ENCODE measurements around the gene LRRTM4.
"Not testable (repeated sequence)": the region's sequence is repeated elsewhere in the genome, so short reads cannot be mapped to it uniquely, and the experiment has no call there.

Gene LRRTM4

DNA sequence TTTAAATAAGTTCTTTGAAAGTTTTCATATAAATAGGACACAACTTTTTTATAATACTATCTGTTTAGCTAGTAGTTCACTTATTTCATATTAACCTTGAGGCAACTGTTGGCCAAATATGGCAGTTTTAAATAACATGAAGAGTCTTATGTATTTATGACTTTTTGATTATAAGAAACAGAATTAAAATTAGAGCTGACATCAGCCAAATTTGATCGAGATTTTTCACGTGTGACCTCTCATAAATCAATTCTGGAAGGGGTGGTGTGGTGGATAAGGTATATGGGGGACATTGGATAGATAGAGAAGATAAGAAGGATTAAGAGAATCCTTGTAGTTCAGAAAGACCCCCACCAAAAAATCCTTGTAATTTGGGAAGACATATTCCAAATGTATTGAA lies 776.6 kb downstream of the LRRTM4 start:
- DNase-seq (ENCODE audit: low read depth) = no peak

DNA sequence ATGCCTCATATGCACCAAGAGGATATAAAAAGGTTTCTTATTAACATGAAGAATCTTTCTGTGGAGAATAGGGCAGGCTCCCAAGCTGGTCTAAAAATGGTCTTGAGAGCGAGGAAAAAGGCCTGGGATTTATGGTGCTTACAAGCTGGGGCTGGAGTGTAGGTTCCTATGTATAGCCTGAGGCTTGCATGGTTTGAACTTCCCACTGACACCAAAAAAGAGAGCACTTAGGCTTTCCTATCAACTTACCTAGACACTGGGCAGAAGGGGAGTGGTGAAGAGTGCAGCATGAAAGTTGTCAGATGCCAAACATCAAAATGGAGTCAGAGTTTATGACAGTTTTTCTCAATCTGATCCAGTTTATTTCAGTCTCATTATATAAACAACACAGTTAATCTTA lies 784.6 kb downstream of the LRRTM4 start:
- no peak for DNase-seq (ENCODE audit: low read depth)

DNA sequence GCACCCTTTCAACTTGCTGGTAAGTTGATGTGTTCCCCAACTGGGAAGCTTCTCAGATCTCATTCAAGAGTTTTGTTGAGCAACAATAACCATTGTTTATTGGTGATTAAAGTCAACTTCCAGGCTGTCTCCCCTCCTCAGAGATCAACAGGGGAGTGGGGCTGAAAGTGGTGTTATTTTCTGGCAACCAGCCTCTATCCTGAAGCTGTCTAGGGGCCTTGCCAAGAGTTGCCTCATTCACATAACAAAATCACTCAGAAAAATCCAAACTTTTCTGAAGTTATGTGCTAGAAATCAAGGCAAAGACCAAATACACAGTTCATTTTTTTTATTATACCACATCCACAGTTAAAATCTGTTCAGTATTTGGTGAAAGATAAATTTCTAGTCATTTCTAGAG lies 788.4 kb downstream of the LRRTM4 start:
- DNase-seq (ENCODE audit: low read depth) = no peak

DNA sequence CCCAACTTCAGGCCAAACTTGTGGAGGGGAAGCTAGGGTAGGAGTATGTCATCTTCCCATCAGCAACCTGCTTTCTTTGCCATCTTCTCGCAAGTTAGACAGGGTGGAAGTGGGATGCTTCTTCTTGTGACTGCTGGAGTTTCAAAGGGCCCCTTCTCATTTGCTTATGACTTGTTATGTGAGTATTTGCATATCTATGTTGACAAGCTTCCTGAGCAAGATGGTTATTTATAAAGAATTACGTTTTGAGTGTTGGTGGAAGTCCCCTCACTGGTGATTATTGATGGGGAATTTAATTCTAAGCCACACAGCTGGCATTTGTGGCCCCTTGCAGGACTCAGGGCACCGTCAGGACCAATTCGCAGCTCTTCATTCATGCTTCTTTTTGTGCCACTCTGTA lies 791.0 kb downstream of the LRRTM4 start:
- DNase-seq (ENCODE audit: low read depth) = no peak

DNA sequence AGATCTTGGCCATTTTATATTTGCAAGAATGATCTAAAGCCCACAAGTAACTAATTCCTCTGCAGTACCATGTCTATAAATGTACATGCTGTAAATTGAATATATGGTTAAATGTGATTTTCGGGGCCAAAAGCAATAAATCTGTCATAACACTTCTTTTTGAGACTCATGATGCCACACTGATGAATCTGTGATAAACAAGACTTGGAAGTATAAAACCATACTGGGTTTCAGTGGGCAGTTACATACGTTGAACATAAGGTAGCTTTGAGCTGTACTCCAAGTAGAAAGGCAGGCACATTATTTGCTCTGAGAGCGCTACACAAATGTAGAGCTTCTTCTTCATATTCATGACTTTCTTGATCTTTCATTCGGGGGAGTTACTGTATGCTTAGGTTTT lies 792.2 kb downstream of the LRRTM4 start:
- DNase-seq (ENCODE audit: low read depth) = no peak

DNA sequence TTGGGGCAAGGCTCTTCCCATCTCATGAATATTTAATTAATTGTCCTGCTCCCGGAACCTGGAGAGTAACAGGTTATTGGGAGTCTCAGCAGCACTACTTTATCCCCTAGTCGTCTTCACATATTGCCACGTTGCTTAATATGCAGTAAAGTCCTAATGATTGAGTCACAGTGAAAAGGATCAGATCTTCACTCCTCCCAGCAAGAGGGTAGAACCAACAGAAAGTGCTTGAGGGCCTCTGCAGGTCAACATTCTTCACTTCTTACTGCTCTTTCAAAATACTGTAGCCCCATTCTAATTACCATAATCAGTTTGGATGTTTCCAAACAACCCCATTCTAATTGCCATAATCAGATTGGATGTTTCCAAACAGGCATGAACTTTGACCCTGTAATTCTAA lies 801.0 kb downstream of the LRRTM4 start:
- no peak for DNase-seq (ENCODE audit: low read depth)

DNA sequence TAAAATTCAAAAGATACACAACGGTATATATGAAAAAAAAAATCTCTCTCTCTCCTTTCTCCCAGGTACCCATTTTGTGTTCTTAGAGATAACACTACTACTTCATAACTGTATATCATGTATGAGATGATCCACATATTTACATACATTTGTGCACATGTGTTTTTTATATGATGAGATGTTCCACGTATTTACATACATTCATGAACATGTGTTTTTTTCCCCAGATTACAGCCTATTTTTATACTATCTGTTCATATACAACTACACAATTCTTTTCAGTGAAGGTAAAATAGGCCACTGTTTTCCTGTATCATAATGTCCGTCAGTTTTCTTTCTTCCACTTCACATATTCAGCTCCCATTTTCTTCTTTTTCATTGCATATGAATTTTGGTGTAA lies 808.9 kb downstream of the LRRTM4 start:
- DNase-seq (ENCODE audit: low read depth) = no peak

DNA sequence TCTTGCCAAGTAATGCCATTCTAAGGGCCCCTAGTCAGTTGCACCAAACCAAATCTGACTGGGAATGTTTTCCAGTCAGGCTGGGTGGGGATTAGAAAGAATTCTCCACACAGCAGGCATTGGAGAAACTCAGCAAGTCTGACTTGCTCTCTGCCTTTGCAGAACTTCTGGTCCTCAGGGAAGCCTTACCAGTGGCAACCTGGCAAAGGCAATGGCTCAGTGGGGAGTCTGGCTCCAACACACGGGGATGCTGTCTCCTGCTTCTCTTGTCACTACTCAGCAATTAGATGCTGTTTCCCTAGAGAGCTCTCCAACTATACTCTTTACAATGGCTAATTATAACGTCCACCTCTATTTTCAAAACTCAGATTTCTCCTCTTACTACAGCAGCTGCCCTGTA lies 810.7 kb downstream of the LRRTM4 start:
- DNase-seq (ENCODE audit: low read depth) = no peak

DNA sequence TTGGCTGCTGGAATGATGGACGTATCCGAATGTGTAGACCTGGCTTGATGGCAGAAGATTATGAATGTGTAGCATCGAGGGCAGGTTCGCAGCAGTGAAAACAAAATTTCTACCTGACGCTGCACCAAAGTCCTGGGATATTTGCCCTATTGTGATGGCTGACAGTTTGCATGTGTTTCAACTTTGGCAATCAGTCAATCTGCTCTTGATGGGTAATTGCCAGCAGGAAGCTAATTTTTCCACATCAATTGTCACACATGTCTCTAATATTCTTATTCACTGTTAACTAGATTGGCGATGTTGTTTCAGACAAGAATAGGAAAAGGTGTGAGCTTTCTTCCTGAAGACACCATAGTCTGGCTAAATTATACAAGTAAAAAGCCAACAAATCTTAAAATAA lies 821.3 kb downstream of the LRRTM4 start:
- no peak for DNase-seq (ENCODE audit: low read depth)

DNA sequence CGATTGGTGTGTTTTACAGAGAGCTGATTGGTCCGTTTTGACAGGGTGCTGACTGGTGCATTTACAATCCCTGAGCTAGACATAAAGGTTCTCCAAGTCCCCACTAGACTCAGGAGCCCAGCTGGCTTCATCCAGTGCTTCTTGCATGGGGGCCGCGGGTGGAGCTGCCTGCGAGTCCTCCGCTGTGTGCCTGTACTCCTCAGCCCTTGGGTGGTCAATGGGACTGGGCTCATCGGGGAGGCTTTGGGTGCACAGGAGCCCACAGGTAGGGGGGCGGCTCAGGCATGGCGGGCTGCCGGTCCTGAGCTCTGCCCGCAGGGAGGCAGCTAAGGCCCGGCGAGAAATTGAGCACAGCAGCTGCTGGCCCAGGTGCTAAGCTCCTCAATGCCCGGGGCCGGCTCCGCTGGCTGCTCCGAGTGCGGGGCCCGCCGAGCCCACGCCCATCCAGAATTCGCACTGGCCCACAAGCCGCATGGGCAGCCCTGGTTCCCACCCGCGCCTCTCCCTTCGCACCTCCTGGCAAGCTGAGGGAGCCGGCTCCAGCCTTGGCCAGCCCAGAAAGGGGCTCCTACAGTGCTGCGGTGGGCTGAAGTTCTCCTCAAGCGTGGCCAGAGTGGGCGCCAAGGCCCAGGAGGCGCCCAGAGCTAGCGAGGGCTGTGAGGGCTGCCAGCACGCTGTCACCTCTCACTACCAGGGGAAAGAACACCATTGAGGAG lies 824.0 kb downstream of the LRRTM4 start:
- DNase-seq (ENCODE audit: low read depth) = not testable (repeated sequence)

Measured in HS-27A (cell line).